ENCODE measurements around the gene CSNK2A2.

GRCh38 chr16:58217311-58217925 lies 19.5 kb upstream of the CSNK2A2 start:
- TF ChIP-seq TFE3 (CRISPR knock-in tag; IDR thresholded peaks at IDR 0.05) = no peak
- no peak for TF ChIP-seq USF1 (CRISPR knock-in tag; IDR thresholded peaks at IDR 0.05)
- no peak for TF ChIP-seq IRF1 (CRISPR knock-in tag; IDR thresholded peaks at IDR 0.05; ENCODE audit: borderline replicate concordance)
- no peak for TF ChIP-seq ZKSCAN1 (IDR thresholded peaks at IDR 0.05; ENCODE audit: low read depth, low read length)
- TF ChIP-seq ZNF311 (CRISPR knock-in tag; IDR thresholded peaks at IDR 0.05) = no peak
- TF ChIP-seq SMARCE1 (IDR thresholded peaks at IDR 0.05) = no peak

Data from K562 (cell line).